Choroid plexus epithelial cell (primary cell): ENCODE results near the gene CDC42BPB.

ENCODE experiments used
- DNase-seq: peaks from one replicate; pipeline ENCODE4 v3.0.0-alpha.2; 2010; ENCODE audit warnings: low read depth
- H3K4me3 ChIP-seq: 2 replicates; pipeline ENCODE4 v1.5.1; 2011; ENCODE audit warnings: low read depth, mild to moderate bottlenecking, control low read depth, low read length, moderate library complexity
- TF ChIP-seq, protein P1 (sequence below): conservative IDR thresholded peaks from 2 replicates; pipeline ENCODE4 v1.5.1; 2011; ENCODE audit warnings: low read depth, mild to moderate bottlenecking, control low read depth, inconsistent platforms, low read length, moderate library complexity

Gene CDC42BPB

DNA sequence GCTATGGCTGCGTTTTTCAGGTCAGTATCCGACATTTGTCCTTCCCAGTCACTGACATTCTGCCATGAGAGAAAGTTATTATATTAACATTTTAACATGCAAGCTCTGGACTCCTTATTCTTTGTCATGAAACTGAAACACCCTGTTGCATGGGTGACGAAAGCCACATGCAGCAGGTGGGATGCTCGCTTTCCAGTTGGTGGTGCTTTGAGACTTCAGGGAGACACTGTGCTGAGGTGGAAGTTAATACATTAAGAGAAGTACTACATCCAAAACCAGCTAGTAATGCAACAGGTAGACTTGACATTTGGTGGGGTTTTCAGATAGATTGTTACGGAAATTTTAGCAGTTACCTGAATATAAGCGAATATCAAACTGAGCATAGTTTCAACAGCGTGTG, 167.7 kb downstream of the CDC42BPB start:
- no peak overlapping the region for H3K4me3 ChIP-seq
- TF ChIP-seq, protein P1, sequence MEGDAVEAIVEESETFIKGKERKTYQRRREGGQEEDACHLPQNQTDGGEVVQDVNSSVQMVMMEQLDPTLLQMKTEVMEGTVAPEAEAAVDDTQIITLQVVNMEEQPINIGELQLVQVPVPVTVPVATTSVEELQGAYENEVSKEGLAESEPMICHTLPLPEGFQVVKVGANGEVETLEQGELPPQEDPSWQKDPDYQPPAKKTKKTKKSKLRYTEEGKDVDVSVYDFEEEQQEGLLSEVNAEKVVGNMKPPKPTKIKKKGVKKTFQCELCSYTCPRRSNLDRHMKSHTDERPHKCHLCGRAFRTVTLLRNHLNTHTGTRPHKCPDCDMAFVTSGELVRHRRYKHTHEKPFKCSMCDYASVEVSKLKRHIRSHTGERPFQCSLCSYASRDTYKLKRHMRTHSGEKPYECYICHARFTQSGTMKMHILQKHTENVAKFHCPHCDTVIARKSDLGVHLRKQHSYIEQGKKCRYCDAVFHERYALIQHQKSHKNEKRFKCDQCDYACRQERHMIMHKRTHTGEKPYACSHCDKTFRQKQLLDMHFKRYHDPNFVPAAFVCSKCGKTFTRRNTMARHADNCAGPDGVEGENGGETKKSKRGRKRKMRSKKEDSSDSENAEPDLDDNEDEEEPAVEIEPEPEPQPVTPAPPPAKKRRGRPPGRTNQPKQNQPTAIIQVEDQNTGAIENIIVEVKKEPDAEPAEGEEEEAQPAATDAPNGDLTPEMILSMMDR, result no peak

DNA sequence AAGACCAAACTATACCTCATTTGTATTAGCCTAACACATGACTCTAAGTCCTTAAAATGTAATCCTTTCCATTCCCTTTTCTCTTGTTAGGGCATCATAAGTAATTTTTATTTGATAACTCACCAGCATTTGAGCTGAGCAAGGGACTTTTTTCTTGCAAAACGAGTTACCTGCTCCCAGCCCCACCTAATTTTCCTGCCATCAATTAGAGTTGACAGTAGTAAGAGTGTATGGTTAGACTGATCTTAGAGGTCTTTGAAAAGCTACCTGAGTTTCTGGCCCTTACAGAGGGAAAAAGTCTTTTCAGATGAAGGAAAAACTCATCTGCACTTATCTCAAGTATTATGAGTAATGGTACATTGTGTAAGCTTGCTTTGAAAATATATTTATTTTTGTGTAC, 168.6 kb downstream of the CDC42BPB start:
- TF ChIP-seq, protein P1, result no peak
- no peak overlapping the region for H3K4me3 ChIP-seq
- no peak for DNase-seq

More for the DNA sequence above, 167.7 kb downstream of the CDC42BPB start:
- DNase-seq, result no peak

DNA sequence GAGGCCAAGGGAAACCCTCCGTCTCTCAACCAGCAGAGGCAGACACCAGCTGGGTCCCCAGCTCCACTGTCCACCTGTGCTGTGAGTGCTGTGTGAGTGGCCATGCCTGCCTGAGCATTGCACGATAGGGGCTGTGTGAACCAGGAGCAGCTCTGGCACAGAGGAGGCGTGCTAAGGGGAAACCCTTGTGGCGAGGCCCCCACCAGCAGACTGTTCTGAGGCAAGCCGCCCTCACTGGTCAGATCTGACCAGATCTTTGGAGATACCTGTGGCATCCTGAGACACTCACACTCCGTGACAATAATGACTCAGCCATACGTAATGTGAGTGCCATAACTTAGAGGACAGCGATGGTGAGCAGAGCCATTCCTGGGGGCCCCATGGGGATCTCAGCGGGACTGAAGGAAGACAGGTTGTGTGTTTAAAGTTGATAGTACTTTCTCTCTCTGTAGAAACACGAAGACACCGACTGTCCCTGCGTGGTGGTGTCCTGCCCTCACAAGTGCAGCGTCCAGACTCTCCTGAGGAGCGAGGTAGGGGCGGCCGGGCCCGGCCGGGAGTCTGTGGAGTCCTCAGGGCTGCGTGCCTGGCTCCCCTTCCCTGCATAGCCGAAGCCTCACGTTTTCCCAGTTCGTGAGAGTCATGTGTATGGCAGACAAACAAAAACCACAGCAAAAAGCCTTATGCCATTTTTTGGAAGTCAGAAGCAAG, 171.5 kb downstream of the CDC42BPB start:
- TF ChIP-seq, protein P1, result no peak
- no peak overlapping the region for H3K4me3 ChIP-seq
- no peak for DNase-seq

DNA sequence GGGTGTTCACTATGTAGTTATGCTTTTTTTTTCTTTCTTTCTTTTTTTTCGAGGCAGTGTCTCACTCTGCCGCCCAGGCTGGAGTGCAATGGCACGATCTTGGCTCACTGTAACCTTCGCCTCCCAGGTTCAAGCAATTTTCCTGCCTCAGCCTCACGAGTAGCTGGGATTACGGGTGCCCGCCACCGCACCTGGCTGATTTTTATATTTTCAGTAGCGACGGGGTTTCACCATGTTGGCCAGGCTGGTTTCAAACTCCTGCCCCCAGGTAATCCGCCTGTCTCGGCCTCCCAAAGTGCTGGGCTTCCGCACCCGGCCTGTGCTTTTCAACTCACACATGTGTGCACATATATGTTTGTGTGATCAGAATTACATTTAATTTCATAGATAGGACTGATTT, 173.8 kb downstream of the CDC42BPB start:
- H3K4me3 ChIP-seq, result no peak overlapping the region
- DNase-seq, result no peak
- TF ChIP-seq, protein P1, result no peak

- no peak overlapping the region for H3K4me3 ChIP-seq
- DNase-seq, result no peak
- TF ChIP-seq, protein P1, result no peak
These were observed 174.2 kb downstream of the CDC42BPB start for GRCh38 chr14:102883089-102883541.
